NK-92 (cell line): ENCODE measurements around the gene PLCG2.

Experiments used
- DNase-seq: peaks from one replicate; lab custom pipeline; 2025; ENCODE audit not compliant: unreplicated experiment; lab: John Stamatoyannopoulos, UW

PLCG2 gene

DNA sequence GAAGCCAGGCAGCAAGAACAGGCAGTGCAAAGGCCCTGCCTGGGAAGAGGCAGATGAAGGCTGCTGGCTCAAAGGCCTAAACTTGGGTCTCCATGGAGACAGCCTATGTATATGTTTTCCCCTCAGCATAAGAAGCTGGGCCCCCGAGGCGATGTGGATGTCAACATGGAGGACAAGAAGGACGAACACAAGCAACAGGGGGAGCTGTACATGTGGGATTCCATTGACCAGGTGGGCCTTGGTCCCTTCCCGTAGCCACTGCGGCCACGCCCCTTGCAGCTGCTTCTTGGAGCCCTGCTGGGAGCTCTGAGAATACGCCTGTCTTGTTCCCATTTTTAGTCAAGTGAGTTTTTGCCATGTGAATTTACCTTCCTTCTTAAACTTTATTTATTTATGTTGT is 126.2 kb downstream of the PLCG2 start:
- DNase-seq: no peak

DNA sequence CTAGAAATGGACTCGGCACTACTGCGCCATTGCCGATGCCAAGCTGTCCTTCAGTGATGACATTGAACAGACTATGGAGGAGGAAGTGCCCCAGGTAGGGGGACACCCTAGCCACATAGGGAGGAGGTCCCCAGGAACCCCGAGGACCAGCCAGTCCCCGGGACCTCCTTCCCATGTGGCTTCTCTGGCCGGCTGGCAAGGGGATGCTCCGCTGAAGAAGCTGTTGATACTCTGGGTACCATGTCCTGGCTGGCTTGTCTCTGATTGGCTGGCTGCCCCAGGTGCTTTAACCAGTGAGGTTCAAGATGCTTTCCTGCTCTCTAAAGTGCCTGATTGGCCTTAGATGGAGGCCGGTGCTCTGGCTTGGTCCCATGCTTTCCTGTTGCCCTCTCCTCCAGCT is 128.6 kb downstream of the PLCG2 start:
- DNase-seq: no peak

DNA sequence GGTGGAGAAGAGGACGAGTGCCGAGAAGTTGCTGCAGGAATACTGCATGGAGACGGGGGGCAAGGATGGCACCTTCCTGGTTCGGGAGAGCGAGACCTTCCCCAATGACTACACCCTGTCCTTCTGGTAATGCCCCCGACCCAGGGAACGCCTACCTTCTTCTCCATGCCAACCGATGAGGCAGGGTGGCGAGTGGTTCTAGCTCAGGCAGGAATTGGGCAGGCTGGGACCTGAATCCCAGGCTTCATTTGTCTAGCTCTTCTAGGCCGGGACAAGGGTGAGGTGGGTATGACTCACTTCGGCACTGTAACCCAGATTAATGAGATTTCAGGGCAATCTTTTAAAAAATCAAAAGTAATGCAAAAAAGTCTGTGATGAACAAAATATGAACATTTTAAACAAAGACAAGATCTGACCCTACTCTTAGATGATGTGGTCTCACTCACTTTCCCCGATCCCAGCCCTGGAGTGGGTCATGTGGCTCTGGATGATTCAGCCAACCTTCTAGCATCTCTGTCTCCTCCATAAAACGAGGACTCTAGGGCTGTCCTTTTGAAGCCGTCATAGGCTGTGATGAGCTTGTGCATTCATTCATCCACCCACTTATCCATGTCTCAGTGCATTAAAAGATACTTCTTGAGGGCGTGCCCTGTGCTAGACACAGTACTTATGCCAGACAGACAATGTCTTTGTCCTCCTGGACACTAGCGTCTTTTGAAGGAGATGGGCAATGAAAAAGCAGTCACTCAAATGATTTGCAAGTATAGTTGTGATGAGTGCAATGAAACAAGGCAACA is 129.6 kb downstream of the PLCG2 start:
- no peak for DNase-seq

DNA sequence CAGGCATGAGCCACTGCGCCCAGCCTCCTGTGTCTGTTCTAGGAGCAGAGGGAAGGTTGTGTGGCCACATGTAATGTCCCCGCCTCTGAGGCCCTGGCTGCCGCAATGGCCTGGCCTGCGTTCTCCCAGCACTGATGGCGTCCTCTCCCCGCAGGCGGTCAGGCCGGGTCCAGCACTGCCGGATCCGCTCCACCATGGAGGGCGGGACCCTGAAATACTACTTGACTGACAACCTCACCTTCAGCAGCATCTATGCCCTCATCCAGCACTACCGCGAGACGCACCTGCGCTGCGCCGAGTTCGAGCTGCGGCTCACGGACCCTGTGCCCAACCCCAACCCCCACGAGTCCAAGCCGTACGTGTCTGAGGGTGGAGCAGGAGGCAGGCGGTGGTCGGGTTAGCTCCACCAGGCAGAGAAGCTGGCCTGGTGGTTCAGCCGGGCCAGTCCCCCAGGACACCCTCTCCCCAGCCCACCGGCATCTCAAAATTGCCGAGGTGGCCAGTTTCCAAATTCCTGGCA is 131.3 kb downstream of the PLCG2 start:
- DNase-seq: no peak

DNA sequence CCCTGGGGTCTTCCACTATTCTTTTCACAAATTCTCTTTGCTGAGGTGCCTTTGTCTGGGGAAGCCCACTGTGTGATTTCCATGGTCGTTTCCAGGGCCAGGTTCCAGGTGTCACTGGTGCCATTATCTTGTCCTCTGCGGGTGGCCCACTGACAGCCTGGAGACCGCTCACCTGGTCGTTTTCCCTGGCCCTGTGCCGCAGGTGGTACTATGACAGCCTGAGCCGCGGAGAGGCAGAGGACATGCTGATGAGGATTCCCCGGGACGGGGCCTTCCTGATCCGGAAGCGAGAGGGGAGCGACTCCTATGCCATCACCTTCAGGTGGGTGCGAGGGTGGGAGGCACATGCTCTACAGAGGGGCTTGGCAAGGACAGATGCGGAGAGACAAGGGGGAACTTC is 133.3 kb downstream of the PLCG2 start:
- no peak for DNase-seq

DNA sequence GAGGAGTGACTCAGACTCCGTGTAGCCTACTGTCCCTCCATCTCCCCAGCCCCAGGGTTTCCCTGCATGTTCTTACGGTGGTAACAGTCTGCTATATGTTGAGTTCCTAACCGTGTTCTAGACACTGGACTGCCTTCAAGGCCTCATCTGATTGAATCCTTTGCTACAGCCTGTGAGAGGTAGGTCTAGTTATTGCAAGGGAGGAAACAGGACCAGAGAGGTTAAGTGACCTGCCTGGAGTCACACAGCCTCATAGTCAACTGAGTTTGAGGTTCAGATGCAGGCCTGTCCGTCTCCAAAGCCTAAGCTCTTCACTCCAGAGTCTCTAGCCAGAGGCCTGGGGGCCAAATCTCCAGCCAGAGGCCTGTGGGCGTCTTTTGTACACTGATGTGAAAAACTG is 134.1 kb downstream of the PLCG2 start:
- no peak for DNase-seq

DNA sequence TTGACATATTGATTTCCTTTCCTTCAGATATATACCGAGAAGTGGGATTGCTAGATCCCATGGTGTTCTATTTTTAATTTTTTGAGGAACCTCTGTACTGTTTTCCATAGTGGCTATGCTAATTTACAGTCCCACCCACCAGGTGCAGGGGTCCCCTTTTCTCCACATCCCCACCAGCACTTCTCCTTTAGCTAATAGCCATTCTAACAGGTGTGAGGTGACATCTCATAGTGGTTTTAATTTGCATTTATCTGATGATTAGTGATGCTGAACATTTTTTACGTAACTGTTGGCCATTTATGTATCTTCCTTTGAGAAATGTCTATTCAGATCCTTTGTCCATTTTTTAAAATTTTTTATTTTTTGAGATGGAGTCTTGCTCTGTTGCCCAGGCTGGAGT is 138.3 kb downstream of the PLCG2 start:
- DNase-seq: no peak

DNA sequence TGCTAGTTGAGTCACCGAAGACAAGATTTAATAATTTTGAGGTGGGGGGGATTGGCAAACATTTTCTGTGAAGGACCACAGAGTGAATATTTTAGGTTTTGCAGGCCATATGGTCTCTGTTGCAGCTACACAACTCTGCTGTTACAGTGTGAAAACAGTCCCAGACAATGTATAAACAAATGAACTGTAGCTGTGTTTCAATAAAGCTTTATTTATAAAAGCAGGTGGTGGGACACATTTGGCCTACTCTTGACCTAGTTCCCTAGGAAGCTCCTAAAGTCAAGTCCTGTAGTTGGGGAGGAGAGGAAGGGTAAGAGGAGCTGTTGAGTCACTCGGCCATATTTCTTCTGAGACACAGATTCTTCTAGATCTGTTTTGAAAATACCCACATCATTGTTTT is 139.8 kb downstream of the PLCG2 start:
- no peak for DNase-seq

DNA sequence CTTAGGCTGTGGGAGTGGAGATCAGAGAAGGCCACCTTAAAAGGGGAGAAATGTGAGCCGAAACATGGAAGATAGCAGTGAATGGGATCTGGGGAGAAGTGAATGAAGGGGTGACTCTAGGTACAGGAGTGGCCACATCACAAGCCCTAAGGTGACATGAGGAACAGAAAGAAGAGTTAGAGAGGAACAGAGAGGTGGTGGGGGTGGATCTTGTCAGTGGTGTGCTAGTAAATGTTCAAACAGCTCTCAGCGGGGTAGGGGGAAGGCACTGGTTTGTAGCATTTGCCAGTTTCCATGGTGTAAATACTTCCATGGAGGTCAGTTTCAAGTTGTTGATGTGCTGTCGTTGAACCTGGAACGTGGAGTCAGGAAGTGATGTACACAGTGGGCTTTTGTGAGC is 141.4 kb downstream of the PLCG2 start:
- no peak for DNase-seq

DNA sequence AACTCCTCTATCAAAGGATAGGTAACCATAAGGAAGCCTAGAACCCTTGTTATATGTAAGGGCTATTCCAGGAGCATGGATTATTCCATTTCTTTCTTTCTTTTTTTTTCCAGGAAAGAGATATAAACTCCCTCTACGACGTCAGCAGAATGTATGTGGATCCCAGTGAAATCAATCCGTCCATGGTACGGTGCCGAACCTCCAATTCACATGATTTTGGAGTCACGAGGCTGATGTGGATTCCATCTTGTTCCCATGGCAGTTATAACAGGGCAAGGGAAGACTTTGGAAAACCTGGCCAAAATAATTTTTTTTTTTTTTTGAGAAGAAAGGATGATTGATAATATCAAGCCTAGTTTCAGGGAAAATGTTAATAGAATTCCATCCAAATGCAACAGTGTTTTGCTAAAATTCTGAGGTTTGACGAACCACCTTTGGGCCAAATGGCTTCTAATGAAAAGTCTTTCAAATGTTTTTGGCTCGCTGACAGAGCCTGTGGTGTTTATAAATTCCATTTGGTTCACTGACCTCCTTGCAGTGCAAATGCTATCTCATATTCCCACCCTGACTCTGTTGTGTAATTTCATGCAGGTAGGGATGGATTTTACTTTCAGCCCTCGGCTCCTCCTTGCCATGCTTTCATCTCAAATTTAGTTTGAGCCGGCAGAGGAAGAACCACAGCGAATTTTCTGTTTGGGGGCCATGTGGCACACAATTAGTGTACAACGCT is 142.2 kb downstream of the PLCG2 start:
- DNase-seq: no peak

DNA sequence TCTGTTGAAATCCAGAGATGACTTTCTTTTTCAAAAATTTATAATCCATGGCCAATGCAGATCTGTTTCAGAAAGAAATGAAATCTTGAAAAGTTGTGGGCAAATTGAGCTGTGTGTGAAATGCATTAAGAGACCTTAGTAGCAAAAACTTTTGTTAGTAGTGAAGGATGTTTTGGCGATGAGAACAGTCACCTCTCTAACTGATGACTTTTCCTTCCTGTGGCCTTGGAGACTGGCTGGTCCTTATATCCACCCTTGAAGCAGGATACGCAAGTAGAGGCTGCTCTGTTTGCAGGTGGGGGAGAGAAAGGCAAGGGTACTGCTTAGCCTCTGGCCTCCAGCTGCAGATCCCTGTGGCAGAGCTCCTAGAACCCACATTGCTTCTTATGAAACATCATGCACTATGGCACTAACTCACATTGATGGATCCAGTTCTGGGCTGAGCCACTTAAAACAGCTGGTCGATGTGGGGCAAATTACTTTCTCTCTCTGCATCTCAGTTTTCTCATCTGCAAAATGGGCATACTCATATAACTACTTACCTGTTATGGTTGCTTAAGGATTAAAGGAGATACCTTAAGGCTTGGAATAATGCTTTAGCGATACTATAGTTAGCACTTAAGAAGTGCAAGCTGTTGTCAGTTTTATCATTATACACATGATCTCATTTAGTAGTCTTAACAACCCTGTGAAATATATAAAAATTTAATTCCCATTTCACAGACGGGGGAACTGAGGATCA is 142.9 kb downstream of the PLCG2 start:
- DNase-seq: no peak

DNA sequence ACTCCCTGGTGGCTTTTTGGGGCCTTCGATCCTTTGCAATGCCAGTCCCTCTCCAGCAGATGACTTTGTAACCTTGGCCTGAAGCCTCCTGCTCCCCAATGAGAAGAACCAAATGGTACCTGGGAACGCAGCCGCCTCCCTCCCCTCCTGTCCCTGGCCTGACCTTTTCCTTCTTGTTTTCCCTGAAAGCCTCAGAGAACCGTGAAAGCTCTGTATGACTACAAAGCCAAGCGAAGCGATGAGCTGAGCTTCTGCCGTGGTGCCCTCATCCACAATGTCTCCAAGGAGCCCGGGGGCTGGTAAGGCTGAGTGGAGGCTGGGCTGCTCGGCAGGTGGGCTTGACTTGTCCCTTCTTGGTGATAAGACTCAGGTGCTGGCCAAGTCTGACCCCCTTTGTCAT is 144.2 kb downstream of the PLCG2 start:
- DNase-seq: no peak

DNA sequence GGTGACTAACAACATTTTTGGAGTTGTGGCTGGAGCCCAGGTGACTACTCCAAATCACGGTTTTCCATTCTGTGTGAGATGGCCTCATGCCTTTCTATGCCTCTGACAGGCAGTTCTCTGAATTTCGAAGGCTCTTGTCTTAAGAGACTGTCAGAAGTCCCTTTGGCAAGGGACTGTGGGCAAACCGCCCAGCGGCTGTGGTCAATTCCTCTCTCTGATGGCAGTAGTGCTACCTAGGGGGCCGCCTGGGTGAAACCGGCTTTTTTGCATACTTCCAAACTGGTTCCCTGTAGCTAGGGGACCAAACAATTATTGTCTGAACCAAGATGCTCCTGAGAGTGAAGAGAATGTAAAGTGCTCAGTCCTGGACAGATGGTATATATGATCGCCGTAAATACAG is 145.9 kb downstream of the PLCG2 start:
- no peak for DNase-seq

DNA sequence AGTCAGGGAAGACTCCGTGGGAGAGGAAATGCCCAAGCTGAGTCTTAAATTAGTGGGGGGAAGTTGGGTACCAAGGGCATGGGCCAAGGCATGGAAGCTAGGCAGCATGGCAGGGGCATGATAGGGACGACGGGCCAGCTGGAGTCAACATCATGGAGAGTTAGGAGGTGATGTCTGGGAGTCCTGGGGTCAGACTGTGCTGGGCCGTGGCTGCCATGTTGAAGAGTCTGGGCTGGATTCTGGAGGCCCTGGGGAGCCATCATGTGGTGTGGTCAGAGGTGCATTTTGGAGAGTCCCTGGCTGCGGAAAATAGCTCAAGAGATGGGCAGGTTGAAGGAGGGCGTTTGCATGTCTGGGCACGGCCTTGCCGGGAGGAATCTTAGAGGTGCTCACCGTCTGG is 146.9 kb downstream of the PLCG2 start:
- no peak for DNase-seq

DNA sequence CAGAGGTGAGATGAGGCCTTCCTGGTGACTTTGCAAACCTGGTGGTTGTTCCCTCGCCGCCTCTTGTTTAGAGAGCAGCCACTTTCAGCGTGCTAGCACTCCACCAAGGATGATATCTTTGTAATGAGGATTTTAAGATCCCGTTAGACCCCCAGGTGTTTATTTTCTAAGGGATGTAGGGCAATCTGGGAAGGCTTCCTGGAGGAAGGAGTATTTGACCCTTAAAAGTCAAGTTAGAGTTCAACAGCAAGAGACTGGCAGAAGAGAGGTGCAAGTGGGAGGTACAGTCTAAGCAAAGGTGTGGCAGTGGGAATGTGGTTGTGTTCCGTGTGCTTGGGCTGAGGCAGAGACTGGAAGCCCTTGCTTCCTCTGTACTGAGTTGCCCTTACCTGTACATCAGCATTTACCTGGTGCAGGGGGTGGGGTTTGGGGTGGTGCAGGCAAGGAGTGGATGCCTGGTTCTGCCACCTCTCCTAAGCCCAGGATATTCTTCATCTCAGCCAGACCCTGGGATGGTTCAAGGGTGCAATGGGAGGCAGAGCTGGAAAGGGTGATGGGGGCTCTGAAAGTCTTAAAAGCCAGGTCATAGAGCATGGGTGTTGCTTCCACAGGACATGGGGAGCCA is 148.6 kb downstream of the PLCG2 start:
- DNase-seq: no peak

DNA sequence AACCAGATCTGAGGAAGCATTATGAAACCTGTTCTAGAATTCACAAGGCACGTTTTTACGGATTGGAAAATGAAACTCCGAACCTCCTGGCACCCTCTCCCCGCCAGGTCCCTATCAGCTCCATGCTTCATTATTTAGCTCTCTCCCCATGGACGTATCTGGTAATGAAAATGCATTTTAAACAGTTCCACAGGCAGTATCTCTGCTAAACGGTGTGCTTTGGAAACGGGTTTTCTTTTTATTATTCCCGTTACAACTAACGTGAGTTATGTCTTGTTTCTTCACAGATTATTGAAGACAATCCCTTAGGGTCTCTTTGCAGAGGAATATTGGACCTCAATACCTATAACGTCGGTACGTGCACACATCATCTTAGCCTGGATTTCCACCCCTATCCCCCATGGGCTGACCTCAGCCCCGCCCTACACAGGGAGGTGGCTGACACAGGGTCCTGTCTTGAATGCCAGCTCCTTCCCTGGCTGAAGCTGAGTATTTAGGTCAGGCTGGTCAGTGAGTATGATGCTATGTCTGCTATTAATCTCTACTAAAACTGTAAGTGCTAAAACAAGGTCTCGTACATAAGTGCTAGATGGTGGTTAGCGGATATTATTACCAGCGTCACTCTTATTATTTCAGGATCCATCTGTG is 149.3 kb downstream of the PLCG2 start:
- DNase-seq: no peak

DNA sequence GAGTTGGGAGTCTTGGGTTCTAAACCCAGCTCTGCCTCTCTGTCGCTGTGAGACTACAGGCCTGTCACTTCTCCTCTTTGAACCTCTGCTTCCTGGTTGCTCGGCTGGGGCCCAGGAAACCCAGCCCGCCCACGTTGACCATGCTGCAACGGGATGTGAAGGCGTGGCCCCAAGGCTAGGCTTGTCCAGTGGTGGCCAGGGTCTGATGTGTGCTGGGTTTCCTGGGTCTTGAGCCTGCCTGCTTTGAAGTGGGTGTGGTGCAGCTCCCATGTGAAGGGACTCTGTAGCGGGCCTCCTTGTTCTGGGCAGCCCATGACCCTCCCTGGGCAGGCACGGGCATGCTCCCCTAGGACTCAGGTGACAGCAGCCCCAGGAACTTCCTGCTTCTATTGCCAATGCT is 149.9 kb downstream of the PLCG2 start:
- no peak for DNase-seq

DNA sequence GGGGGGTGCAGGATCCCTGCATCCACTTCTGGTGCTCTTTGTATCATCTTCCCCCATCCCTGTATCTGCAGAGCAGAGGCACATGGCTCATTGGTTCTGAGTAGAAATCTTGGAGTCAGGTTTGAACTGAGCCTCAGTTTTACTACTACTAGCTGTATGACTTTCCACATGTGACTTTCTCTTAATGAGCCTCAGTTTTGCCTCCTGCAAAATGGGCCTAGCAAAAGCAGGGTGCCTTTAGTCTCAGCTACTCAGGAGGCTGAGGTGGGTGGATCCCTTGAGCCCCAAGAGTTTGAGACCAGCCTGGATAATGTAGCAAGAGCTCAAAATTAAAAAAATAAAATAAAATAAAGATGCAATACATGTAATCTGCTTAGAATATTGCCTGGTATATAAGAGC is 150.8 kb downstream of the PLCG2 start:
- no peak for DNase-seq

DNA sequence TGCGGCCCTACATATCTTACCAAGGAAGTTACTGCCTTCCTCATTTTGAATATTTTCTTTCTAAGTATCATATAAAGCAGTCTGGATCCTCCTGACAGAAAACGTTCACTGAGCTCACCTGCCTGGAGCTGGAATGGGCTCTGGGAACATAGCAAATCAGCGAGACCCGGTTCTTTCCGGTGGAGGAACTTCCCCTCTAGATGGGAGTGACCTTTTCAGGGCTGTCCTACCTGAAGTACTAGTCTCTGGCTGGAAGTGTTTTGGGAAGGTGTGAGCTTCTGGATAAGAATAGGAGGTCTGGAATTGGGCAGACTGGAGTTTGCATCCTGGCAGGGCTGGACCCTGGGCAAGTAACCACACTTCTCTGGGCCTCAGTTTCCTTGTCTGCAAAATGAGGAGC is 152.8 kb downstream of the PLCG2 start:
- DNase-seq: no peak

DNA sequence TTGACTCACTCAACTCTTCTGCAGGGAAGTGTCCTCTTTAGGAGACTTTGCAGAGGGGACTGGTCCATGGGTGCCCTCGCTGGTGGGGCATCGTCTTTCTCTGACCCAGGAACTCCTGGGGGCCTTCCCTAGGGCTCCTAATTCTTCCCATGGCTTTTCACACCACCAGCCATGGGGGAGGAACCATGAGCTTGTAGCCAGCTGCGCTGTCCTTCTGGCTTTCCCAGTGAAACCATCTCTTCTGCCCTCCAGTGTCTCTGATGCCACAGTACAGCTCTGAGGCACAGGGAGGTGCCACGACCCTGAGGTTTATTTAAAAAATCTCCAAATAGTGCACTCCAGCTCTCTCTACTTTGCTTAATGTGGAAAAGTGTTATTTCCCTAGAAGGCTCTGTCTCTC is 153.6 kb downstream of the PLCG2 start:
- DNase-seq: no peak

DNA sequence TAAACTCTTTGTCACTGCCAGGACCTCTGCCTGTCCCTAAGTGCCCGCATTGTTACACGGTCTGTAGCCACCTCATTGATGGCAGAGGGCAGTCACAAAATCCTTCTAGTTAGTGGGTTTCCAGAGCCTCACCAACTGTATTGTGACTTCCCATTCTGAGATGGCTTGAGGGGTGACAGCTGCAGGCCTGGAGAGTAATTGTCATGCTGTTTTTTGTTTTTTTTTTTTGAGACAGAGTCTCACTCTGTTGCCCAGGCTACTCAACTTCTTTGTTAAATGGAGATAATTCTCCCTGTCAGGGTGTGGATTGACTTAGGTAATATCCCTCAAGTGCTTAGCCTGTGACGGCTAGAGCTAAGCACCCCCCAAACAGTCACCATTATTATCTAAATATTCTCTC is 154.3 kb downstream of the PLCG2 start:
- no peak for DNase-seq
